Gastroesophageal sphincter (tissue), 4 donors: ENCODE results near the gene ACP3. TPM values are rescaled to one million over a fixed set of nuclear protein-coding genes. Genes with fewer than 3 reads are reported as not detected.

Experiments
- ATAC-seq: fragments of 150-250 bp; one replicate; pipeline ENCODE4 v1.9.1; 2016; ENCODE audit warnings: mild to moderate bottlenecking, moderate library complexity
- H3K27ac ChIP-seq, 4 donors: fragments of 200-600 bp; sonication (generic) in 3 of 4; 1 replicate in 3 of 4; 2 replicates in 1 of 4; pipeline ENCODE4 v1.5.1; 2016 to 2019
- H3K27me3 ChIP-seq: fragments of 200-600 bp; sonication (generic); one replicate; pipeline ENCODE4 v1.5.1; 2019
- H3K36me3 ChIP-seq, 2 donors: fragments of 200-600 bp; sonication (generic); one replicate each; pipeline ENCODE4 v1.5.1; 2019; ENCODE audit warnings: control low read depth in 1 of 2
- H3K4me1 ChIP-seq, 3 donors: fragments of 200-600 bp; sonication (generic); 1 replicate in 2 of 3; 2 replicates in 1 of 3; pipeline ENCODE4 v1.5.1; 2016 to 2019; ENCODE audit warnings: control low read depth in 2 of 3
- H3K4me3 ChIP-seq, 2 donors: fragments of 200-600 bp; sonication (generic); one replicate each; pipeline ENCODE4 v1.5.1; 2019; ENCODE audit warnings: mild to moderate bottlenecking in 1 of 2, moderate library complexity in 1 of 2
- H3K9me3 ChIP-seq, 3 donors: fragments of 200-600 bp; sonication (generic); one replicate each; pipeline ENCODE4 v1.5.1; 2017 to 2019; ENCODE audit warnings: control low read depth in 2 of 3
- EP300 ChIP-seq: sonication (generic); formaldehyde crosslinking; IDR thresholded peaks from one replicate; pipeline ENCODE4 v1.6.1; 2017; ENCODE audit warnings: antibody characterized with exemption, mild to moderate bottlenecking
- POLR2A ChIP-seq, 2 donors: fragments of 450-650 bp; IDR thresholded peaks; one replicate each; pipeline ENCODE4 v1.6.1; 2017; ENCODE audit warnings: antibody characterized with exemption in 2 of 2, mild to moderate bottlenecking in 2 of 2, moderate library complexity in 1 of 2
- POLR2AphosphoS5 ChIP-seq: sonication (generic); formaldehyde crosslinking; IDR thresholded peaks from one replicate; pipeline ENCODE4 v1.6.1; 2017; ENCODE audit warnings: antibody characterized with exemption
- WGBS, 2 donors: methylation state at CpG; one replicate each; pipeline ENCODE4 v1.1.5; 2018; ENCODE audit warnings: low coverage in 1 of 2; 5-methylcytosine and 5-hydroxymethylcytosine counted together
- total RNA-seq, 4 donors: library from RNA; depleted of rRNA; stranded (reverse); fragments of >200 nt; gene quantifications; one replicate each; pipeline ENCODE4 v1.1.0, GENCODE V29; 2016
- TF ChIP-seq, protein P1 (sequence below), 4 experiments: fragments of 200-600 bp in 2 of 4; fragments of 450-650 bp in 2 of 4; sonication (generic) in 1 of 4; IDR thresholded peaks; one replicate each; pipeline ENCODE4 v1.5.1; 2017 to 2019; ENCODE audit warnings: antibody characterized with exemption in 4 of 4, mild to moderate bottlenecking in 2 of 4, moderate library complexity in 2 of 4

Gene ACP3
- total RNA-seq, 4 donors from 2014 or later = 1.1 to 3.5 (median 2.1) TPM

DNA sequence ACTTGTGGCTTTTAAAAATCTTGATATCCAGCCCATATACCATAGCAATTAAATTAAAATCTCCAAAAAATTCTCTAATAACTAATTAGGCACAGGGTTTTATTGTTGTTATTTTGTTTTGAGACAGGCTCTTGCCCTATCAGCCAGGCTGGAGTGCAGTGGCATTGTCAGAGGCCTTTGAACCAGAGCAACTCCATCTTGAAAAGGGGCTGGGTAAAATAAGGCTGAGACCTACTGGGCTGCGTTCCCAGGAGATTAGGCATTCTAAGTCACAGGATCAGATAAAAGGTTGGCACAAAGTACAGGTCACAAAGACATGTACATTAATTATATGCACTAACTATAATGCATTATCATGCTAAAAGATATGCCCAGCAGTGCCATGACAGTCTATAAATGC, 31.2 kb upstream of the ACP3 start:
- ATAC-seq = no peak

DNA sequence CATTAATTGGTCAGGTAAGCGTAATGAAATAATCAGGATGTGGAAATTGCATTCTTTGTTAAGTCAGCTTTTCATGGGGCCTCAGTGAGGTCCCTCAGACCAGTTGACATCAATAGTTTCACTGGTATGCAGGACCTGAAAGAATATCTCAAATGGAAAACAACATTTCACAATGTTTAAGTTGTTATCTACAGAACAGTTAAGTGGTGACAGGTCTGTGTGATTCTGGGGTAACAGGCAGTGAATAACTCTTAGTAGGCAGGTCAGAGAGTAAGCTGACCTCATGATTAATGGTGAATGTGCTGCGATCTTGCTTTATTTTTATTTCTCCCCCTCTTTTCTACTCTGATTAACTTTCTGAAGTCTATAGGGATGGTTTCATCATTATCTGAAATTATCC, 28.9 kb upstream of the ACP3 start:
- Histone ChIP-seq H3K27ac (no peak overlapping the region), H3K9me3 (peaks cover 0 to 7% (median 0%) of the 10 kb centered on the region in 3 donors), H3K4me1 (no peaks in the 10 kb centered on the region), H3K4me3 (no peak overlapping the region), H3K36me3 (no peaks in the 10 kb centered on the region), H3K27me3 (peaks cover 9% of the 10 kb centered on the region)
- TF ChIP-seq, protein P1, sequence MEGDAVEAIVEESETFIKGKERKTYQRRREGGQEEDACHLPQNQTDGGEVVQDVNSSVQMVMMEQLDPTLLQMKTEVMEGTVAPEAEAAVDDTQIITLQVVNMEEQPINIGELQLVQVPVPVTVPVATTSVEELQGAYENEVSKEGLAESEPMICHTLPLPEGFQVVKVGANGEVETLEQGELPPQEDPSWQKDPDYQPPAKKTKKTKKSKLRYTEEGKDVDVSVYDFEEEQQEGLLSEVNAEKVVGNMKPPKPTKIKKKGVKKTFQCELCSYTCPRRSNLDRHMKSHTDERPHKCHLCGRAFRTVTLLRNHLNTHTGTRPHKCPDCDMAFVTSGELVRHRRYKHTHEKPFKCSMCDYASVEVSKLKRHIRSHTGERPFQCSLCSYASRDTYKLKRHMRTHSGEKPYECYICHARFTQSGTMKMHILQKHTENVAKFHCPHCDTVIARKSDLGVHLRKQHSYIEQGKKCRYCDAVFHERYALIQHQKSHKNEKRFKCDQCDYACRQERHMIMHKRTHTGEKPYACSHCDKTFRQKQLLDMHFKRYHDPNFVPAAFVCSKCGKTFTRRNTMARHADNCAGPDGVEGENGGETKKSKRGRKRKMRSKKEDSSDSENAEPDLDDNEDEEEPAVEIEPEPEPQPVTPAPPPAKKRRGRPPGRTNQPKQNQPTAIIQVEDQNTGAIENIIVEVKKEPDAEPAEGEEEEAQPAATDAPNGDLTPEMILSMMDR (IDR thresholded peaks at IDR 0.05) = no peak
- TF ChIP-seq POLR2AphosphoS5 (no peak), EP300 (no peak), POLR2A (IDR thresholded peaks at IDR 0.05) (no peak)
- WGBS, 2 donors = 44 to 69% methylated on average over 1 to 2 of the region's 2 CpGs
- ATAC-seq = no peak

More for the DNA sequence above, 31.2 kb upstream of the ACP3 start:
- H3K9me3 ChIP-seq = peaks cover 0 to 7% (median 0%) of the 10 kb centered on the region in 3 donors
- H3K4me1 ChIP-seq = no peaks in the 10 kb centered on the region
- H3K27ac ChIP-seq = no peak overlapping the region
- H3K27me3 ChIP-seq = peaks cover 8% of the 10 kb centered on the region
- TF ChIP-seq, protein P1 (IDR thresholded peaks at IDR 0.05) = no peak
- no peaks in the 10 kb centered on the region for H3K36me3 ChIP-seq
- no peak overlapping the region for H3K4me3 ChIP-seq
- WGBS, 2 donors = no CpG with 5 or more reads among the region's 1 CpG

DNA sequence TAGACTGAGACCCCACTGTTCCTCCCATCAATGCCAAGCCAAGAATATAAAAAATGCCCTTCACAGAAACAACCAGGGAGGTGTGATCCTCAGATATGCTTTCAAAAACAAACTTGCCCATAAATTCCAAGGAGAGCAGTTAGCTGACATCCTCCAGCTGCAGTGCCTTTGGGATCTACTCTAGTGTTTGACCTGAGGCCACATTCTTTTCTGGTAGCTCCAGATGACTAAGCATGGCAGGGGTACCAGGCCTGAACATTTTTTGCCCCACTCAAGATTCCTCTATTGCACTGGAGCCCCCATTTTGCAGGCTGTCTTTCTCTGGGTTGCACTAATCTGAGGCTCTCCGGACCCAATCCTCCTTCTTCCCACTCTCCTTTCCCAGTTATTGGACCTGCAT, 27.9 kb upstream of the ACP3 start:
- no peak for ATAC-seq
- H3K36me3 ChIP-seq = no peaks in the 10 kb centered on the region
- no peak overlapping the region for H3K4me3 ChIP-seq
- H3K27me3 ChIP-seq = peaks cover 9% of the 10 kb centered on the region
- no peak overlapping the region for H3K27ac ChIP-seq
- TF ChIP-seq, protein P1 (IDR thresholded peaks at IDR 0.05) = no peak
- TF ChIP-seq EP300 = no peak
- H3K9me3 ChIP-seq = peaks cover 0 to 7% (median 0%) of the 10 kb centered on the region in 3 donors
- WGBS, 2 donors = 100% methylated on average over 1 of the region's 1 CpG; no CpG with 5 or more reads in 1 of the 2 donors
- H3K4me1 ChIP-seq = no peaks in the 10 kb centered on the region

DNA sequence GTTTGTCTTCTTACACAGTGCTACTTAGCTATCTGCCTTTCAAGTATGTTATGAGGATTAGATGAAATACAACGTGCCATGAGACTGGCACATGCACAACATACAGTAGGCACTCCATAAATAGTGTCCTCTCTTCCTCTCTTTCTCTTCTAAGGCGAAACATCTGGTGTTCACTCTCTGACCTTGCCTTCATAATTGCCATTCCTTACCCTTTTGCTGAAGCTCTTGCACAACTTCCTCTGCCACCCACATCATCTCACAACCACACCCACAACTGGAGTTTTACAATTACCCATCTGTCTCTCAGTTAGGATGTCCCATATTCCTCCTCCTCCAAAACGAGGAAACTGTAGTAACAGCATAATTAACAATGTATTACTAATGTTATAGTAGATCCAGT, 26.4 kb upstream of the ACP3 start:
- Histone ChIP-seq H3K27me3 (peaks cover 3% of the 10 kb centered on the region), H3K4me1 (no peaks in the 10 kb centered on the region), H3K36me3 (no peaks in the 10 kb centered on the region), H3K4me3 (no peak overlapping the region), H3K27ac (no peak overlapping the region), H3K9me3 (peaks cover 0 to 7% (median 0%) of the 10 kb centered on the region in 3 donors)
- TF ChIP-seq POLR2A (IDR thresholded peaks at IDR 0.05) = no peak
- TF ChIP-seq, protein P1 (IDR thresholded peaks at IDR 0.05) = no peak
- TF ChIP-seq EP300 = no peak
- no peak for TF ChIP-seq POLR2AphosphoS5
- 52 to 56% methylated on average over 3 of the region's 3 CpGs for WGBS, 2 donors
- ATAC-seq = peak; percentile 67

DNA sequence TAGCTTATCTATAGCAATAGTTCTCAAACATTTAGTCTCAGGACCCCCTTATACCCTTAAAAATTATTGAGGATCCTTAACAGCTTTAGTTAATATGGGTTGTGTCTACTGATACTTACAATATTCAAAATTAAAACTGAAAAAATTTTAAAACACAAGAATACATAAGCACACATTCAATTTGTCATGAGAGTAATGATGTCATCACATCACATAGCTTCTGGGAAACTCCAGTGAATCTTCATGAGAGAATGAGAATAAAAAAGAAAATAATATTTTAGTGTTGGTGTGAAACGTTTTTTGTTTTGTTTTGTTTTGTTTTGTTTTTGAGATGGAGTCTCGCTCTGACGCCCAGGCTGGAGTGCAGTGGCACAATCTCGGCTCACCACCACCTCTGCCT, 25.2 kb upstream of the ACP3 start:
- ATAC-seq = no peak
- H3K4me3 ChIP-seq = no peak overlapping the region
- H3K27ac ChIP-seq = no peak overlapping the region
- WGBS, 2 donors = 67 to 70% methylated on average over 4 of the region's 4 CpGs
- peaks cover 0 to 7% (median 0%) of the 10 kb centered on the region in 3 donors for H3K9me3 ChIP-seq
- peaks cover 3% of the 10 kb centered on the region for H3K27me3 ChIP-seq
- H3K36me3 ChIP-seq = no peaks in the 10 kb centered on the region
- TF ChIP-seq, protein P1 (IDR thresholded peaks at IDR 0.05) = no peak
- TF ChIP-seq POLR2AphosphoS5 = no peak
- TF ChIP-seq EP300 = no peak
- no peak for TF ChIP-seq POLR2A (IDR thresholded peaks at IDR 0.05)
- no peaks in the 10 kb centered on the region for H3K4me1 ChIP-seq
